HAP-1 (cell line): Measurements from ENCODE around the gene COPA.
A peak's percentile ranks its signal among the peaks of the same experiment; 100 is the strongest.
"Not testable (repeated sequence)": the region's sequence is repeated elsewhere in the genome, so short reads cannot be mapped to it uniquely, and the experiment has no call there.

Experiments used
- DNase-seq, 2 experiments: peaks; one replicate each; pipeline ENCODE4 v3.0.0-alpha.2; 2016 to 2020; ENCODE audit warnings: low spot score in 2 of 2
- H3K27me3 ChIP-seq: fragments of 250-450 bp; sonication (Bioruptor Pico); 2 replicates; pipeline ENCODE4 v1.5.1; 2020; ENCODE audit warnings: low read depth, mild to moderate bottlenecking, moderate library complexity
- H3K36me3 ChIP-seq: fragments of 250-450 bp; sonication (Bioruptor Pico); replicated peaks from 2 replicates; pipeline ENCODE4 v1.5.1; 2020; ENCODE audit warnings: mild to moderate bottlenecking
- H3K4me1 ChIP-seq: fragments of 250-450 bp; sonication (Bioruptor Pico); 2 replicates; pipeline ENCODE4 v1.5.1; 2020; ENCODE audit warnings: mild to moderate bottlenecking
- H3K4me3 ChIP-seq: fragments of 250-450 bp; sonication (Bioruptor Pico); 2 replicates; pipeline ENCODE4 v1.5.1; 2020; ENCODE audit warnings: mild to moderate bottlenecking, moderate library complexity
- H3K9me3 ChIP-seq: fragments of 250-450 bp; sonication (Bioruptor Pico); 2 replicates; pipeline ENCODE4 v1.5.1; 2020; ENCODE audit warnings: mild to moderate bottlenecking, moderate library complexity
- in situ Hi-C: fragments of 300-500 bp; cut with MboI; formaldehyde crosslinking; loops from 3 replicates; pipeline ENCODE4 v1.14.3; 2020; ENCODE audit warnings: low sequenced_read_pairs, inconsistent platforms, mixed read lengths

The COPA gene

DNA sequence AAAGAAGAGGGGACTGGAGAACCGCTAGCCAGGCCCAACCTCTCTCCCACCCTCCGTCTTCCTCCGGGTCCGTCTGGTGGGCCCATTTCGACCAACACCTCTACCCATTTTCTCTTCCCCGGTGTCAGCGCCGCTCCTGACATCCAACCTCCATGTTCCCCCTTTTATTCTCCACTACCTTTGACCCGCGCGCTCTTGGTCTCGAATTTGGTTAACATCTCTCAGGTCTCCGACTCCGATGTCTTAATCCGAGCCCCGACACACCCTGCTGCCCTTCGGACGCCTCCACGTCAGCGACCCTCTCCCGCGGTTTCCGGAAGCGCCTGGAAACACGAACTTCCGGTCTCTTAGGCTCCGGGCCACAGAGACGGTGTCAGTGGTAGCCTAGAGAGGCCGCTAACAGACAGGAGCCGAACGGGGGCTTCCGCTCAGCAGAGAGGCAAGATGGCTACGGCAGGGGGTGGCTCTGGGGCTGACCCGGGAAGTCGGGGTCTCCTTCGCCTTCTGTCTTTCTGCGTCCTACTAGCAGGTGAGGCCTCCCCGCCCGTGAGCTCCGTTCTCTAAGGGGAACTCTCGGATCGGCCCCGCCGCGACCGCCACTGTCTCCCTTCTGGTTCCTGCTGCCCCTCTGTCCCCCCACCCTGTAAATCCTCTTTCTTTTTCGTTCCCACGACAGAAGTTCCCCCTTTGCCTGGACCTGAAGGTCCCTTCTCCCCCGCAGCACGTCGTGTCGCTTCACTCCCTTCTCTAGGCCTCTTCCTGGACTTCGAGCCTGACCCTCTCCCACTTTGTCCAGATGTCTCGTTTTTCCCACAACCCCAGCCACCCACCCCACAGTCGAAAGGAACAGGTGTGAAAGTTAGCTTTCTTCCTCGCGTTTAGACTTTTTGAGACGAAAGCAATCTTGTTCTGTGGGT, at the start of gene COPA, which contains the start of gene NCSTN:
TSS of gene COPA (minus strand) at position 298 of the 917 bp plus-strand sequence. CDS start at position 218, 80 bp downstream.
TSS of gene NCSTN (plus strand) at position 431 of the 917 bp plus-strand sequence. CDS start at position 445, 14 bp downstream.
- peak; percentile 93 to 95 for DNase-seq
- in situ Hi-C loops: no loop called here
- peak within 1 kb of the TSS; percentile 91 for H3K4me3 ChIP-seq
- H3K4me1 ChIP-seq: peaks cover 10% of the 10 kb centered on the region; the same call in 1 of the 2 replicates
- H3K27me3 ChIP-seq: no peaks in the 10 kb centered on the region
- no peaks in the 10 kb centered on the region for H3K9me3 ChIP-seq
- H3K36me3 ChIP-seq: peaks cover 33% of the 10 kb centered on the region

DNA sequence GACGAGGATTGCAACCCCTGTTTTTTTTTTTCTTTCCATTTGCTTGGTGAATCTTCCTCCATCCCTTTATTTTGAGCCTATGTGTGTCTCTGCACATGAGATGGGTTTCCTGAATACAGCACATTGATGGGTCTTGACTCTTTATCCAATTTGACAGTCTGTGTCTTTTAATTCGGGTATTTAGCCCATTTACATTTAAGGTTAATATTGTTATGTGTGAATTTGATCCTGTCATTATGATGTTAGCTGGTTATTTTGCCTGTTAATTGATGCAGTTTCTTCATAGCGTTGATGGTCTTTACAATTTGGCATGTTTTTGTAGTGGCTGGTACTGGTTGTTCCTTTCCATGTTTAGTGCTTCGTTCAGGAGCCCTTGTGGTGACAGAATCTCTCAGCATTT, 45.4 kb upstream of the COPA start:
- H3K9me3 ChIP-seq, in situ Hi-C loops, H3K36me3 ChIP-seq, H3K4me1 ChIP-seq, H3K27me3 ChIP-seq, DNase-seq, H3K4me3 ChIP-seq: not testable (repeated sequence)

DNA sequence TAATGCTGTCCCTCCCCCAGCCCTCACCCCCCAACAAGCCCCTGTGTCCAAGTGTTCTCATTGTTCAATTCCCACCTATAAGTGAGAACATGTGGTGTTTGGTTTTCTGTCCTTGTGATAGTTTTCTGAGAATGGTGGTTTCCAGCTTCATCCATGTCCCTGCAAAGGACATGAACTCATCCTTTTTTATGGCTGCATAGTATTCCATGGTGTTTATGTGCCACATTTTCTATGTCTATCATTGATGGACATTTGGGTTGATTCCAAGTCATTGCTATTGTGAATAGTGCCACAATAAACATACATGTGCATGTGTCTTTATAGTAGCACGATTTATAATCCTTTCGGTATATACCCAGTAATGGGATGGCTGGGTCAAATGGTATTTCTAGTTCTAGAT, 41.8 kb upstream of the COPA start:
- H3K36me3 ChIP-seq, DNase-seq, H3K27me3 ChIP-seq, in situ Hi-C loops, H3K9me3 ChIP-seq, H3K4me1 ChIP-seq, H3K4me3 ChIP-seq: not testable (repeated sequence)

DNA sequence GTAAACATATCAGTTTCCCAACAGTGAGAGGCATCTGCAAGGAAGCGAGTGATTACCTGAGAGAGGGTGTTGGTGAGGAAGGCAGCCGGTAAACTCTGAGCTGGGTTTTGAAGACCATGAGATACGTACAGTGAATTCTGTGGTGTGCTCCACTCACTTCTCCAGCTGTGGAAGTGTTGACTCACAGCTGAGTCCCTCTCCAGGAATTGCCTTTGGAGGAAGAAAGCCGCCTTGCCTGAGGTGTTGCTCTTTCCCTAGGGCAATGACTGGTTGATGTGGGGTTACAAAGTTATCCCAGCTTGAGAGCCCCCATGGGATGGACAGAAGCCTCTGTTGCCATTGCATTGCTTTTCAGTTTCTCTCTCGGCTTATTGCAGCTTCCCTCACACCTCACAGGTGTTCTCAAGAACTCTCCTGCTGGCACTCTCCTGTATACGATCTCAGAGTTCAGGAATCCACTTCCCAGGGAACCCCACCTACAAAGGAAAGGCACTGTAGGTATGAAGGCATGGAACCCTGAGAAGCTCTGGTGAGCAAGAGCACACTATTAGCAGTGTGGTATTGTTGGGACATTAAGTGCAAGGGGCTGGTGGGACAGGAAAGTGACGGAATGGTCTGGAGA, 34.6 kb upstream of the COPA start:
- DNase-seq: no peak
- H3K36me3 ChIP-seq: no peaks in the 10 kb centered on the region
- no peak overlapping the region for H3K4me3 ChIP-seq
- no peaks in the 10 kb centered on the region for H3K9me3 ChIP-seq
- in situ Hi-C loops: loop anchor here (5.0 kb wide), 1 partner anchor 270 kb away; no protein-coding TSS in a partner anchor
- no peaks in the 10 kb centered on the region; the same call in 1 of the 2 replicates for H3K27me3 ChIP-seq
- peaks cover 12% of the 10 kb centered on the region for H3K4me1 ChIP-seq

DNA sequence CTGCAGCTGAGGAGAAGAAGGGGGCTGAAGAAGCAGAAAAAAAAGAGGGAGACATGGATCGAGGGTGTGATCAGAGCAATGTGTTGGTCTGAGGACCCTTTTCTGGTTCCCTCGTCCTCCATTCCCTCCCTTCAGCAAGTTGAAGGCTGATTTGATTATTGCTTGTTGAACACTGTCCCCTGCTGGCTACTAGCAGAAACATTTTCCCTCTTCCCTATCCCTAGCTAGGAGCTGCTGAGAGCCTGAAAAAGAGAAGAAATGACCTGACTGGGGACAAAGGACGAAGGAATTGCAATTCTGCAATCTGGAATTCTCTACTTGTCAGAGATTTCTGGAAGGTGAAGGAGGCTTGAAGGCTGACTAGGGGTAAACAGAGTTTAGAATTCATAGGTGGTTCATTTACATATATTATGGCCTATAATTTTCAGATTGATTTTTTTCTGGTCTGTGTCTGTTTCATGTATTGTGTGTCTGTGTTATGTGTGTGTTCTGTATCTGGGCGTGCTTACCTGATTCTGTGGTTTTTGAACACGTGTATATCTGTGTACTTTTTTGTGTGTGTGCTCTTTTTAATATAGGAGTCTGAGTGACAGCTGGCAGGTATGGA, 33.6 kb upstream of the COPA start:
- no peaks in the 10 kb centered on the region for H3K27me3 ChIP-seq
- no peaks in the 10 kb centered on the region for H3K36me3 ChIP-seq
- H3K4me3 ChIP-seq: no peak overlapping the region
- H3K9me3 ChIP-seq: no peaks in the 10 kb centered on the region
- in situ Hi-C loops: loop anchor here (5.0 kb wide), 1 partner anchor 269 kb away; no protein-coding TSS in a partner anchor
- H3K4me1 ChIP-seq: peaks cover 12% of the 10 kb centered on the region
- DNase-seq: peak; percentile 63 to 84

DNA sequence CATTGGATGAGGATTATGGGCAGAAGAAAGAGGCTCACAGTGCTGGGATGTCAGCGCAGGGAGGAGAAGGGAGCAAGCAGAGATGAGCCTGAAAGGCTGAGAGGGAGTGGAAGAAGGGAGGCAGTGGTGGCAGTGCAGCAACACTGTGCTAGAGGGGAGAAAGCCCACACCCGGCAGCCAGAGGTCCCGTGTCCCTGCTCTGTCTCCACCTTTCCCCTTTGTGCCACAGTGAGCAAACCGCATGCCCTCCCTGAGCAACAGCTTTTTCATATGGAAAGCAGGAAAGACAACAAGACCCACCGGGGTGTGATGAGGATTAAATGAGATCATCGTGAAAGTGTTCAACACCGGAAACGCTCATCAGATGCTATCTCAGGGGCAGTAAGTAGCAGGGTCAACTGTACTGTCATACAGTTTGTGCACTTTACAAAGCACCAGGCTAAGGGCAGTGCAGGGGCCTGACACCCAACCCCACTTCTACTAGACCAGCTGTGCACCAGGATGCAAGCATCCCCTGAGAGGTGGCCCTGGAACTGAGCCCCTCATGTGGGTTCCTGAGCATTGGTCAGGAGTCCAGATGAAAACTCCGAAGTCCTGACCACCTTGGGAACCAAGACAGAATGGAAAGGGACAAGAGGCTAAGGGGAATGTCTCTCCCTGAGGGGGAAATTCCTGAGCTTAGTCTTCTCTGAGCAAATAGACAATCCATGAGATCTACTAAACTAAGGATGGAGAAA, 32.9 kb upstream of the COPA start:
- Histone ChIP-seq H3K9me3 (no peaks in the 10 kb centered on the region), H3K4me3 (no peak overlapping the region), H3K27me3 (no peaks in the 10 kb centered on the region), H3K36me3 (no peaks in the 10 kb centered on the region), H3K4me1 (peaks cover 12% of the 10 kb centered on the region)
- DNase-seq: peak; percentile 33 to 52
- in situ Hi-C loops: loop anchor here (5.0 kb wide), 1 partner anchor 269 kb away; no protein-coding TSS in a partner anchor

DNA sequence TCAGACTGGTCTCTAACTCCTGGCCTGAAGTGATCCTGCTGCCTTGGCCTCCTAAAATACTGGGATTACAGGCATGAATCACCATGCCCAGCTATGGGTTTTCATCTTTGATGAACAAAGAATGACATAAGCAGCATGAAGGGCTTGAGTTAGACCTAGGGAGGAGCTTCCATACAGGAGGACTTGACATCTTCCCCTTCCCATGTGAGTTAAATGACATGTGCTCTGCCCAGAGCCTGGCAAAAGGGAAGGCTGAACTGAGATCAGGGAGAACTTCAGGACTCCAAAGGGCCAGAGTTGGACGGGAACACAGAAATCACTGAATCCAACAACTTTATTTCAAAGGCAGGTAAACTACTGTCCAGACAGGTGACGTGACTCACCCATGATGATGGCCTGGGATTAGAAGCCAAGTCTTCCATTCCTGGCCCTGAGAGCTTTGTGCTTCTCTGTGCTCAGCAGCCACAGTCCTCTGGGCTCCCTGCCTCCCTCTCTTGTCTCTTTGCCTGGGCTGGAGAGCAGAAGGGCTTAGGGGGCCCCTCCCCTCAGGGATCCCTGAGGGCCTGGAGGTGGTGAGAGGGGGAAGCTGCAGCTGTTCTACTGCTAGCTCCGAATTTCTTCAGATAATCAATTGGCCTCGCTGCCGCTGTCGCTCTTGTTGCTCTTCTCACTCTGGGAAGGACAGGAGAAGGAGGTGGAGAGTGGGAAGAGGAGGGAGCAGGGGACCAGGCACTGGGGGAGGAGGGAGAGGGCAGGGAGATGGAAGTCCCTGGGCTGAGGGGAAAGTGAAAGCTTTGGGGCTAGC, 31.5 kb upstream of the COPA start:
- in situ Hi-C loops: loop anchor here (5.0 to 25.0 kb wide), 2 partner anchors 267 to 437 kb away; partner anchors contain the start of genes IGSF9 and TAGLN2
- no peak overlapping the region for H3K4me3 ChIP-seq
- H3K9me3 ChIP-seq: no peaks in the 10 kb centered on the region
- no peaks in the 10 kb centered on the region for H3K36me3 ChIP-seq
- peaks cover 12% of the 10 kb centered on the region for H3K4me1 ChIP-seq
- no peak for DNase-seq
- H3K27me3 ChIP-seq: no peaks in the 10 kb centered on the region

DNA sequence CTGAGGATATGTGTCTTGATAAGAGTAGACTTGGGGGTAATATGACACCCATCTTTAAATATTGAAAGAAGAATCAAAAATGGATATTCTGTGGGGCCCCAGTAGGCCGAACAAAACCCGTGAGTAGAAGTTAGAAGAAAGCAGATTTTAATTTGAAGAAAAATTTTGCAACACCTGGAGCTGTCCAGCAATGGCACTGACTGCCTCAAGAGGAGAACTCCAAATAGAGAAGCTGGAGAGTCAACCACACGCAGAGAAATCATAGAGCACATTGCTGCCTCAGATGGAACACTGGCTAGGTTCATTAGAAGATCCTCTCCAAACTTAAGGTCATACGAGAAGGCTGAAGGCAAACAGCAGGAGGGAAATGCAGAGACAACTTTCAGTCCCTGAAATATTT, 30.6 kb upstream of the COPA start:
- H3K4me1 ChIP-seq: peaks cover 12% of the 10 kb centered on the region
- no peaks in the 10 kb centered on the region for H3K27me3 ChIP-seq
- no peak for DNase-seq
- no peaks in the 10 kb centered on the region for H3K36me3 ChIP-seq
- in situ Hi-C loops: loop anchor here (25.0 kb wide), 1 partner anchor 436 kb away; the partner anchor contains the start of genes IGSF9 and TAGLN2
- no peak overlapping the region for H3K4me3 ChIP-seq
- H3K9me3 ChIP-seq: no peaks in the 10 kb centered on the region

DNA sequence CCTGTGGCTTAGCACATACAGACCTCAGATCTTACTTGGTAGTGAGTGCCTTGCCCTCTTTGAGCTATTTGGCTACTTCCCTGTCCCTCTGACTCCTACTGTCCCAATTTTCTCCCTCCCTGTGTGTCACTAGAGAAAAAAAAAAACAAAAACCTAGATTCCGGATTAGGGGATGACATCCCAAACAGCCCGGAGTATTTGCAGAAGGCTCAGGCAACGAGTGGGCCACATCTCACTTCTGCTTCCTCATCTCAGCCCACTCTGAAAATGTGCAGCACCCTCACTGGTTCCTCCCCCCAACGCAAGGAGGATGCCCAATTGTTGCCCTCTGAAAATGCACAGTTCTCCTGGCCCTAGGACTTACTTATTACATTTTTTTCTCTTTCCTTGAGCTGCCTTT, 28.7 kb upstream of the COPA start:
- H3K36me3 ChIP-seq: no peaks in the 10 kb centered on the region
- H3K4me1 ChIP-seq: peaks cover 12% of the 10 kb centered on the region
- in situ Hi-C loops: loop anchor here (25.0 kb wide), 1 partner anchor 434 kb away; the partner anchor contains the start of genes IGSF9 and TAGLN2
- no peak for DNase-seq
- no peaks in the 10 kb centered on the region for H3K27me3 ChIP-seq
- no peak overlapping the region for H3K4me3 ChIP-seq
- H3K9me3 ChIP-seq: no peaks in the 10 kb centered on the region

DNA sequence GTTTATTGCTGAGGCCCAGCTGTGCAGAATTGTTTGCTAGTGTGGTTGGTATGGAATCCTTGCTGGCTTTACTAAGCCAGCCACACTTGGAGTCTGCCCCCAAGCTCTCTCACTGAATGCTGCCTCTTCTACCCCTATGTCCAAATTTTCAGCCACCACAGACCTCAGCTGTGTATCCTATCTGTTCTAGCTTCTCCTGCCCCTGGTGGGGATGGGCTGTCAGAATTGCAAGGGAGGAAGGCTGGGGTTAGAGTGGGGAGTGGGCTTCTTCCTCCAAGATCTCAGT, 28.2 kb upstream of the COPA start:
- Histone ChIP-seq H3K4me1 (peaks cover 10% of the 10 kb centered on the region), H3K27me3 (no peaks in the 10 kb centered on the region), H3K4me3 (no peak overlapping the region), H3K36me3 (no peaks in the 10 kb centered on the region), H3K9me3 (no peaks in the 10 kb centered on the region)
- DNase-seq: no peak
- in situ Hi-C loops: loop anchor here (25.0 kb wide), 1 partner anchor 434 kb away; the partner anchor contains the start of genes IGSF9 and TAGLN2

DNA sequence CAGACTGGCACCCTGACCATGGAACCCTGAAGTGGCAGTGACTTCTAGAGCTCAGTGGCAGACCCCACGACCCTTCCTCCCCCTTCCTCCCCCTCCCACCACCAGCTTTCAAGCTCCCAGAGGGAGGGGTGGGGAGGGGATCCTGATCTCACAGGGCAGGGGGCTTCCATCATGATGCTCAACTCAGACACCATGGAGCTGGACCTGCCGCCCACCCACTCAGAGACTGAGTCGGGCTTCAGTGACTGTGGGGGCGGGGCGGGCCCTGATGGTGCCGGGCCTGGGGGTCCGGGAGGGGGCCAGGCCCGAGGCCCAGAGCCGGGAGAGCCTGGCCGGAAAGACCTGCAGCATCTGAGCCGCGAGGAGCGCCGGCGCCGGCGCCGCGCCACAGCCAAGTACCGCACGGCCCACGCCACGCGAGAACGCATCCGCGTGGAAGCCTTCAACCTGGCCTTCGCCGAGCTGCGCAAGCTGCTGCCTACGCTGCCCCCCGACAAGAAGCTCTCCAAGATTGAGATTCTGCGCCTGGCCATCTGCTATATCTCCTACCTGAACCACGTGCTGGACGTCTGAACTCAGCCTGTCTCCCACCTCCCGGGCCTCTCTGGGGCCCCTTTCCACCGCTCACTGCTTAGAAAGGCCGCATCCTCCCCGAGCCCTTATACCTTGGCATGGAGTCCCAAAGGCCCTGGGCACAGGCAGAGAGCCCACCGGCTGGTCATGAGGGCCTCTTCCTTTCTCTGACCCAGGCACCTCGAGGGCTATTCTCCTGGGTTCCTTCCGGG, 27.7 kb upstream of the COPA start:
- no peaks in the 10 kb centered on the region for H3K9me3 ChIP-seq
- H3K27me3 ChIP-seq: no peaks in the 10 kb centered on the region
- no peaks in the 10 kb centered on the region for H3K36me3 ChIP-seq
- DNase-seq: no peak
- in situ Hi-C loops: loop anchor here (25.0 kb wide), 1 partner anchor 433 kb away; the partner anchor contains the start of genes IGSF9 and TAGLN2
- H3K4me1 ChIP-seq: peaks cover 5% of the 10 kb centered on the region
- H3K4me3 ChIP-seq: no peak overlapping the region

DNA sequence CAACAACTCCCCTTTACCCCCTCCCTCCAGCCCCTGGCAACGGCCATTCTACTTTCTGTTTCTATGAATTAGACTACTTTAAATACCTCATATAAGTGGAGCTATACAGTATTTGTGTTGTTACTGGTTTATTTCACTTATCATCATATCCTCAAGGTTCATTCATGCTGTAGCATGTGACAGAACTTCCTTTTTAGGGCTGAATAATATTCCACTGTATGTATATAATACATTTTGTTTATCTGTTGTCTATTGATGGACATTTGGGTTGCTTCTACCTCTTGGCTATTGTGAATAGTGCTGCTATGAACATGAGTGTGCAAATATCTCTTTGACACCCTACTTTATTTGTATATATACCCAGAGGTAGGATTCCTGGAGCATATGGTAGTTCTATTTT, 26.0 kb upstream of the COPA start:
- DNase-seq: no peak
- no peaks in the 10 kb centered on the region for H3K27me3 ChIP-seq
- in situ Hi-C loops: loop anchor here (25.0 kb wide), 1 partner anchor 432 kb away; the partner anchor contains the start of genes IGSF9 and TAGLN2

More for the DNA sequence above, 26.0 kb upstream of the COPA start:
- no peaks in the 10 kb centered on the region for H3K36me3 ChIP-seq
- H3K4me1 ChIP-seq: no peaks in the 10 kb centered on the region
- H3K9me3 ChIP-seq: no peaks in the 10 kb centered on the region
- H3K4me3 ChIP-seq: no peak overlapping the region
